Liver (tissue), 3 donors: ENCODE data around the gene PDGFB.

Experiments
- ATF3 ChIP-seq: IDR thresholded peaks from 2 replicates; pipeline ENCODE4 v1.6.1; 2016; ENCODE audit warnings: antibody characterized with exemption
- CTCF ChIP-seq: fragments of 150-350 bp; IDR thresholded peaks from 2 replicates; pipeline ENCODE4 v1.5.1; 2017; ENCODE audit warnings: improper control_type of control experiment, low read depth, low read length; ENCODE audit not compliant: missing input control
- EGR1 ChIP-seq, 2 donors: IDR thresholded peaks; 2 replicates each; pipeline ENCODE4 v1.6.1; 2016 to 2018; ENCODE audit warnings: antibody characterized with exemption in 2 of 2, low read depth in 2 of 2
- GABPA ChIP-seq, 2 donors: IDR thresholded peaks in 1 of 2; conservative IDR thresholded peaks in 1 of 2; 2 replicates each; pipeline ENCODE4 v1.6.1; 2016; ENCODE audit warnings: antibody characterized with exemption in 2 of 2, mild to moderate bottlenecking in 1 of 2, moderate library complexity in 1 of 2
- HNF4A ChIP-seq, 2 donors: conservative IDR thresholded peaks; 2 replicates each; pipeline ENCODE4 v1.6.1; 2016; ENCODE audit warnings: antibody characterized with exemption in 2 of 2, mild to moderate bottlenecking in 2 of 2
- HNF4G ChIP-seq: IDR thresholded peaks from 2 replicates; pipeline ENCODE4 v1.6.1; 2016; ENCODE audit warnings: antibody characterized with exemption
- JUND ChIP-seq, 2 donors: IDR thresholded peaks; 2 replicates each; pipeline ENCODE4 v1.6.1; 2016; ENCODE audit warnings: antibody characterized with exemption in 2 of 2
- MAX ChIP-seq: IDR thresholded peaks from 2 replicates; pipeline ENCODE4 v1.6.1; 2016; ENCODE audit warnings: antibody characterized with exemption
- RAD21 ChIP-seq, 2 donors: IDR thresholded peaks; 2 replicates each; pipeline ENCODE4 v1.6.1; 2016; ENCODE audit warnings: antibody characterized with exemption in 2 of 2, mild to moderate bottlenecking in 2 of 2
- REST ChIP-seq: IDR thresholded peaks from 2 replicates; pipeline ENCODE4 v1.6.1; 2016; ENCODE audit warnings: antibody characterized with exemption, mild to moderate bottlenecking
- SP1 ChIP-seq: IDR thresholded peaks from 2 replicates; pipeline ENCODE4 v1.6.1; 2018; ENCODE audit warnings: antibody characterized with exemption, mild to moderate bottlenecking
- TAF1 ChIP-seq: conservative IDR thresholded peaks from 2 replicates; pipeline ENCODE4 v1.6.1; 2016; ENCODE audit warnings: antibody characterized with exemption, mild to moderate bottlenecking
- YY1 ChIP-seq: IDR thresholded peaks from 2 replicates; pipeline ENCODE4 v1.6.1; 2016; ENCODE audit warnings: antibody characterized with exemption, mild to moderate bottlenecking
- ZBTB33 ChIP-seq: IDR thresholded peaks from 2 replicates; pipeline ENCODE4 v1.6.1; 2016; ENCODE audit warnings: antibody characterized with exemption
- donor health status: healthy.
- donor health status: healthy.

GRCh38 chr22:39177791-39178190 lies 67.0 kb downstream of the PDGFB start:
- no peak for TF ChIP-seq CTCF
- TF ChIP-seq REST = no peak
- no peak for TF ChIP-seq TAF1
- no peak for TF ChIP-seq YY1
- TF ChIP-seq RAD21 (IDR thresholded peaks at IDR 0.05) = no peak
- no peak for TF ChIP-seq MAX
- TF ChIP-seq GABPA (IDR thresholded peaks at IDR 0.05 in 1 of 2, conservative IDR thresholded peaks at IDR 0.05 in 1 of 2) = no peak
- no peak for TF ChIP-seq ATF3
- TF ChIP-seq EGR1 (IDR thresholded peaks at IDR 0.05; ENCODE audit: low read depth in 2 of 2) = no peak
- TF ChIP-seq ZBTB33 = no peak
- TF ChIP-seq HNF4G = no peak
- TF ChIP-seq HNF4A (conservative IDR thresholded peaks at IDR 0.05) = no peak
- no peak for TF ChIP-seq SP1
- no peak for TF ChIP-seq JUND (IDR thresholded peaks at IDR 0.05)
